ENCODE measurements around the gene GPHB5.
"Not testable (repeated sequence)": the region's sequence is repeated elsewhere in the genome, so short reads cannot be mapped to it uniquely, and the experiment has no call there.

The GPHB5 gene

DNA sequence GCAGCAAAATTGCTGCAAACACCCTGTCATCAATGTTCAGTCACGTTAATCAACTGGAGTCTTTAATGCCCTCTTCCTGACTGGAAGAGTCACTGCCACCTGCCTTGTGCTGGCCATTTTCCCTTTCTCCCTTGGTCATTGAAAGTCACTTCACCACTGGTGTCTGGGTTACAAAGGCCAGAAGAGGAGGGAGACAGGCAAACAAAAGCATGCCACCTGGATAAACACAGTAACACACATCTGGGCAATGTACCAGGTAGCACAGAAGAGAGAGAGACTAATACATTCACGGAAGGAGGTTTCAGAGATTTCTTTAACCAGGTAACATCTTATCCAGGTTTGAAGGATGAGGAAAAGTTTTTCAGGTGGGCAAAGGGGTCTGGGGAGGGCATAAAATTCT is 32.7 kb downstream of the GPHB5 start:
- Histone ChIP-seq H3K9me3 (ENCODE audit: low read length) (no peaks in the 10 kb centered on the region), H3K27me3 (ENCODE audit: insufficient read depth, low read length) (no peaks in the 10 kb centered on the region), H2AFZ (ENCODE audit: low read depth, low read length) (no peak overlapping the region), H3K36me3 (ENCODE audit: insufficient read depth, low read length) (no peaks in the 10 kb centered on the region), H3K4me1 (ENCODE audit: insufficient read depth, low read length) (peaks cover 7% of the 10 kb centered on the region), H3K4me3 (ENCODE audit: low read length) (no peak overlapping the region)

DNA sequence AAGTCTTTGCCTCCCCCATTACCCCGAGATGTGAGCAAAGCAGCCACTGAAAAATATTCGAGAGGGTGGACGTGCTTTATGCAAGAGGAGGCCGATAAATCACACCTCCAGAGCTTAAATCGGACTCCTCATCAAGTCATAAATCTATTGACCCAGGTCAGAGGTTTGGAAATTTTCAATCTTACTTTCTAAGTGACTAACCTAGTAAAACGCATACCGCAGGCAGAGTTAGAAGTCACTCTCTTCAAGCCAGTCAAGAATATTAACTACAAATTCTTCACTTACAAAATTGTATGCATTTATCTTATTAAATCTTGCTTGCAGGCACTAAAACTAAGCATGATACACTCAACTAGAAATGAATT is 34.9 kb downstream of the GPHB5 start:
- Histone ChIP-seq H3K4me1 (ENCODE audit: insufficient read depth, low read length) (no peaks in the 10 kb centered on the region), H2AFZ (ENCODE audit: low read depth, low read length) (no peak overlapping the region), H3K9me3 (ENCODE audit: low read length) (no peaks in the 10 kb centered on the region), H3K36me3 (ENCODE audit: insufficient read depth, low read length) (no peaks in the 10 kb centered on the region), H3K4me3 (ENCODE audit: low read length) (no peak overlapping the region), H3K27me3 (ENCODE audit: insufficient read depth, low read length) (no peaks in the 10 kb centered on the region)

DNA sequence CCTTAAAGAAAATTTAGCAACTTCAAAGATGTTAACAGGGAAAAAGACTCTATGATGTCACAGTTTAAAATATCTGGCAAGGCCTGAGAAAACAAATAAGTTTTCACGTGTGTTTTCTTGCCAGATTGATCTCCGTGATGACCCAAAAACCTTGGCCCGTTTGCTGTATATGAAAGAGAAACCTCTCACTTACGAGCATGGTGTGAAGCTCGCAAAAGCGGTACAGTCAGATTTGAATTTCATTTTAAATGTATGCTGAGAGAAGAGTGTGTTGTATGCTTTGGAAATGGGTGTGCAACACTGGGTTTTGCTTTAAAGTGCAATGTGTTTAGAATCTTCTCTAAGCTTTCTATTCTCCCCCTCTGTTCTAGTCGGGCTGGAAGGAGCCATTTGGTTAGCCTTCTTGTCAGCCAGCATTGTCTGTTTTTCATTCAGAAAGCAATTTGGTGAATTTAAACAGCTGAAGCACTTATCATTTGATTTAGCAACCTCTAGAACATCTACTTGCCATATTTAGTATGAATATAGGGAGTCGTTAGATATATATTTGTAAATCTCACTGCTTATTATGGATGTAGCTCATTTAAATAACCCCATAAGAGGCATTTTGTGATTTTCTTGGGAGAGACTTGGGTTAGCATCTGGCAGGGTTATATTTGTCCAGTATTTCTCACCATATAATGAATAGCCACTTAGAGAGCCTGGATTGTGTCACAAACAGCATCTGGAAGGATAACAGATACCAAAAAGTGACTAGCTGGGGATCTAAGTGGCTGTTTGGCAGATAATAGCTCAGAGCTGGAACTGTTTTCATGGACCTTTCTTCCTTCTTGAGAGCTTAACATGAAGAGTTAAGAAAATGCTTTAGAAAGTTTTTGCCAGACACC is 35.5 kb downstream of the GPHB5 start:
- H3K36me3 ChIP-seq (ENCODE audit: insufficient read depth, low read length) = no peaks in the 10 kb centered on the region
- H3K27me3 ChIP-seq (ENCODE audit: insufficient read depth, low read length) = no peaks in the 10 kb centered on the region
- H3K9me3 ChIP-seq (ENCODE audit: low read length) = no peaks in the 10 kb centered on the region
- no peaks in the 10 kb centered on the region for H3K4me1 ChIP-seq (ENCODE audit: insufficient read depth, low read length)
- H3K4me3 ChIP-seq (ENCODE audit: low read length) = no peak overlapping the region
- H2AFZ ChIP-seq (ENCODE audit: low read depth, low read length) = no peak overlapping the region

DNA sequence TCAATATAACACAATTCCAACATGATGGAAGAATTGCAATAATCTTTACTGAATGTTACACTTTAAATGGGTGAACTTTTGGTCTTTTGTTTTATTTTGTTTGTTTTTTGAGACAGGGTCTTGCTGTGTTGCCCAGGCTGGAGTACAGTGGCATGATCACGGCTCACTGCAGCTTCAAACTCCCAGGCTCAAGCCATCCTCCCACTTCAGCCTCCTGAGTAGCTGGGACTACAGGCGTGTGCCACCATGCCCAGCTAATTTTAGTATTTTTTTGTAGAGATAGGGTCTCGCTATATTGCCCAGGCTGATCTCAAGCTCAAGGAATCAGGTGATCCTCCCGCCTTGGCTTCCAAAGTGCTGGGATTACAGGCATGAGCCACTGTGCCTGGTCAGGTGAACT is 38.8 kb downstream of the GPHB5 start:
- H3K9me3 ChIP-seq (ENCODE audit: low read length); H2AFZ ChIP-seq (ENCODE audit: low read depth, low read length); H3K27me3 ChIP-seq (ENCODE audit: insufficient read depth, low read length); H3K36me3 ChIP-seq (ENCODE audit: insufficient read depth, low read length); H3K4me3 ChIP-seq (ENCODE audit: low read length); H3K4me1 ChIP-seq (ENCODE audit: insufficient read depth, low read length): not testable (repeated sequence)

DNA sequence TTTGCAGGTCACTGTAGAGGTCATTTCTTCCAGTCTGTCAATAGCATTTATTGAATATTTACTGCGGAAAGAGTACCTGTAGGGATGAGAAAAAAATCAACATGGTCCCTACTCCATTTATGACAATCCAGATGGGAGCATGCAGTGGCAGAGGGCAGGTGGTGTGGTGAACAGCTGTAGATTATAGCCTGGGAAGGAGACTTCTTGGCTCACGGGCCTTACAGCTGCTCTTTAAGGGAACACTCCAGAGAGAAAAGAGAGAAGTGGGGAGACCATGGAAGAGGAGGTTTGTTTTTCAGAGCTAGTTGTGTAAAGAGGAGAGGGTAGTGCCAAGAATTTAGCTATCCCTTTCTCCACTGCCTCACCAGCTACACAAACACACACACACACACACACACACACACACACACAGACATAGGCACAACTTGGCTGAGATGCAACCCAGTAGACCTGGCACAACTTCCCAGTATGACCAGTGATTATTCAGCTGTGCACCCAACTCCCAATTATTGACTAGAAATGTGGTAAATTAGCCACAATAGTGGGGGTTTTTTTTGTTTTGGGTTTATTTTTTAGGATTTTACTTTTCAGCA is 41.0 kb downstream of the GPHB5 start:
- Histone ChIP-seq H3K4me3 (ENCODE audit: low read length) (no peak overlapping the region), H2AFZ (ENCODE audit: low read depth, low read length) (no peak overlapping the region), H3K9me3 (ENCODE audit: low read length) (no peaks in the 10 kb centered on the region), H3K36me3 (ENCODE audit: insufficient read depth, low read length) (no peaks in the 10 kb centered on the region), H3K4me1 (ENCODE audit: insufficient read depth, low read length) (no peaks in the 10 kb centered on the region), H3K27me3 (ENCODE audit: insufficient read depth, low read length) (no peaks in the 10 kb centered on the region)

DNA sequence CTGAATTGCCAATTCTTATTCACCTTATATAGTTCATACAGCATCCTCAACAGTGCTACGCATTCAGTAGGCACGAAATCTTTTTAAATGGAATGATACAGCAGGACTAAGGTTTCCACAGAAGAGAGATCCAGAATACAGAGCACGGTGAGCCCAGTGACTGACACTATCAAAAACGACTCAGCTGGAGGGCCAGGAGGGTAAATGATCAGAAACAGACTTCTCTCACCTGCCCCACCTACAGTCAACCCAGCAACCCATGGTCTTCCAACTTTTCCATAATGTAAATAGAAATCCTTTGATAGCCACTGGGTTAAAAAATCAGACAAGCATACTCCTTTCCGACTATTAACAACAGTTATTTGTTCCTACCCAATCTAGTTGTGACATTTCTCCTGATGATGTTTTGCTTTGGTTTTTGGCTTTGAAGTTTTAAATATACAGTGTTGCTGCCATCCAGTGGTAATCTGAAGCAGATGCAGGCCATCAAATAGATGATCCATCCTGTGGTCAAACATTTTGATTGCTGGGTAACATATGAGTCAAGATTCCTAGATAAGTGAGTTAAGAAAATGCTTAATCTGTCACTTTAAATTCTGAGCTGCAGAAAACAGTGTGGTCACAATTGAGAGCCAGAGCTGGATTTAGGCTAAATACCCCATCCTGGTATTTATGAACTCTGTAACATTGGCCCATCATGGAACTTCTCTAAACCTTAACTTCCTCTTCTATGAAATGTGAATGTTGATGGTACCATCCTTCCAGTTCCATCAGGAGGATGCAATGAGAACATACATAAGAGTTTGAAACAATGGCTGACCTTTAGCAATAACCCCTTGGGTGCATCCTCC is 42.0 kb downstream of the GPHB5 start:
- no peaks in the 10 kb centered on the region for H3K27me3 ChIP-seq (ENCODE audit: insufficient read depth, low read length)
- H3K9me3 ChIP-seq (ENCODE audit: low read length) = no peaks in the 10 kb centered on the region
- no peaks in the 10 kb centered on the region for H3K36me3 ChIP-seq (ENCODE audit: insufficient read depth, low read length)
- H3K4me3 ChIP-seq (ENCODE audit: low read length) = no peak overlapping the region
- no peaks in the 10 kb centered on the region for H3K4me1 ChIP-seq (ENCODE audit: insufficient read depth, low read length)
- H2AFZ ChIP-seq (ENCODE audit: low read depth, low read length) = no peak overlapping the region

DNA sequence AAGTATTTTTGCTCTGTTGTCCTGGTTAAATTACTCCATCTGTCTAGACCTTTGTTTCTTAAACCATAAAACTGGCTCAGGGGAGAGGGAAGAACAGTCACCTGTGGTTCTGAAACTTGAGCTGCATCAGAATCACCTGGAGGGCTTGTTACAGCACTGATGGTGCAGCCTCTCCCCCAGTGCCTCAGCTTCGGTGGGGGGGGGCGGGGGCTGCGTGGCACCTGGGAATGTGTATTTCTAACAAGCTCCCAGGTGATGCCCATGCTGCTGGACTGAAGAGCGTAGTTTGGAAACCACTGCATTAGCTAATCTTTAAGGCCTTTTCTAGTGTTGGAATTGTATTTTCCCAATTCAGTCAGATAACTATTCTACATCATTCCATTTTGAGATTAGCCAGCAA is 42.7 kb downstream of the GPHB5 start:
- H3K4me1 ChIP-seq (ENCODE audit: insufficient read depth, low read length) = no peaks in the 10 kb centered on the region
- H3K4me3 ChIP-seq (ENCODE audit: low read length) = no peak overlapping the region
- H2AFZ ChIP-seq (ENCODE audit: low read depth, low read length) = no peak overlapping the region
- H3K36me3 ChIP-seq (ENCODE audit: insufficient read depth, low read length) = no peaks in the 10 kb centered on the region
- H3K27me3 ChIP-seq (ENCODE audit: insufficient read depth, low read length) = no peaks in the 10 kb centered on the region
- no peaks in the 10 kb centered on the region for H3K9me3 ChIP-seq (ENCODE audit: low read length)

DNA sequence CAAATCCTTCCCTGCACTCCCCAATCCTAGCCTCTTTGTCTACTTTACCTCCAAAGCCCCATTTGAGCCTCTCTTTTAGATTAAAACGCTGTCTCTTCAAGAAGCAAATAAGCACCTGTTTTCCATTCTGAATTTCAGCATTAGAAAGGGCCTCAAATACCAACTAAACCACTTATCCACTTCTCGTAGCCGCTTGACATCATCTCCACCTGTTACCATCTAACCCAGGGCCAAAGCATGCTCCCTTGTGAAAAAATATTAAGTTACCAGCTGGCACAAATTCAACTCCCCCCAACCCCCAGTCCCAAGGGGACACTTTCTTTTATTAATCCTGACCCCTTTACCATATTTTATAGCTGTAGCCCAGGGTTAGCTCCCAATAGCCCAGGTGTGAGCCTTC is 43.1 kb downstream of the GPHB5 start:
- no peaks in the 10 kb centered on the region for H3K4me1 ChIP-seq (ENCODE audit: insufficient read depth, low read length)
- no peaks in the 10 kb centered on the region for H3K27me3 ChIP-seq (ENCODE audit: insufficient read depth, low read length)
- H2AFZ ChIP-seq (ENCODE audit: low read depth, low read length) = no peak overlapping the region
- H3K36me3 ChIP-seq (ENCODE audit: insufficient read depth, low read length) = no peaks in the 10 kb centered on the region
- H3K4me3 ChIP-seq (ENCODE audit: low read length) = no peak overlapping the region
- H3K9me3 ChIP-seq (ENCODE audit: low read length) = no peaks in the 10 kb centered on the region

DNA sequence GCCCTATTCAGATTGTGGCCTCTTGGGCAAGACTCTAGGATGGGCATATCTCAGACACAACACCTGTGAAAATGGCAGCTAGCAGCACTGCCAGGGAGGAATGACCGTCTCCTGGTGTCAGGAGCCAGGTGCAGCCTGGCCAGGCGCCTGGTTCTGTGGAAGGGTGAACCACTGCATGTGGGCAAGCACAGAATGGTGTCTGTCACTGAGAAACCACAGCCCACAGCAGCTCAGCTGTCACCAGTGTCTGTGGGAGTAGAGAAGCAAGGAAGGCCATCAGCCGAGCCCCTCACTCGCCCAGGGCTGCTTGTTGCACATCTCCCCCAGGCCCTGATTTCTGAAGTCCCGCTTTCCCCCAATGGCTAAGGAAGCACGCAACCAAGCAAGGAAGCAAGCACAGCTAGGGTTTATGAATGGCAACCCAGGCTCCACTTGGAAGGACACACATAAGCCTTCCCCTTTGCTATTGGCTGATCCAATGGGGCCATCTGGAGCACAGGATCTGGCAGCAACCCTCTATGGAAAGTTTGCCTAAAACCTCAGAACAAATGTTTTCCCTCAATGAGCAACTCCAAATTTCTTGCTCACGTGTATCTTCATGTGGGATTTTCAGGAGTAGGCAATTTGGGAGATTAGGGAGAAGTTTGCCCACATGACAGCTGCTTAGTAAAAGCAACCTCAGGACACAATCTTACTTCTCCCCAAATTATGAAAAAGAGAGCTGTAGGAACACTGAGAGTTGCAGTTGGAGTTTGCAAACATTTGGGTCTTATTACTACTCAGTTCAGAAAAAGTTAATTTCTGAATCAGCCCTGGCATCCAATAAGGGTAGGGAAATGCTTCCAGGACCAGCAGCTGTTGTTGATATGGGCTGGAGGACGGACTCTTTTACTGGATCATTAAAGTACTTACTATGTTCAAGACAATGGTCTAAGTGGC is 44.7 kb downstream of the GPHB5 start:
- H3K9me3 ChIP-seq (ENCODE audit: low read length) = no peaks in the 10 kb centered on the region
- H3K36me3 ChIP-seq (ENCODE audit: insufficient read depth, low read length) = no peaks in the 10 kb centered on the region
- H2AFZ ChIP-seq (ENCODE audit: low read depth, low read length) = no peak overlapping the region
- no peaks in the 10 kb centered on the region for H3K27me3 ChIP-seq (ENCODE audit: insufficient read depth, low read length)
- no peak overlapping the region for H3K4me3 ChIP-seq (ENCODE audit: low read length)
- no peaks in the 10 kb centered on the region for H3K4me1 ChIP-seq (ENCODE audit: insufficient read depth, low read length)

DNA sequence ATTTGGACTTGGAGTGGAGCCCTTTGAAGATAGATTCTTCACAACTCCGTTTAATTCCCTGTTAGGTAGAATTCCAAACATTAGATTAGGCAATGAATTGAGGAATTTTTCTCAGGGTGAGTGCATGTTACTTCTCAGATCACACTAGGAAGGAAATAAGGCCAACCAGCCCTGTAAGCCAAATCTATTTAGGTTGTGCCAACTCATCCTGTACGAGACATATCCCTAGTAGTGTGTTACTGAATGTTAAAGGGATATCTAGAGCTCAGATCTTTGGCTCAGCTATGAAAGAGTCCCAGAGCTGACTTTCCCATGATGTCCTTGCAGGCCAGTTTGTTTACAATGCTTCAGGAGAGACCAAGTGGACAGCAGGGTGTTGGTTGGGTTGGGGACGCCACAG is 45.6 kb downstream of the GPHB5 start:
- Histone ChIP-seq H2AFZ (ENCODE audit: low read depth, low read length) (no peak overlapping the region), H3K27me3 (ENCODE audit: insufficient read depth, low read length) (no peaks in the 10 kb centered on the region), H3K4me3 (ENCODE audit: low read length) (no peak overlapping the region)

DNA sequence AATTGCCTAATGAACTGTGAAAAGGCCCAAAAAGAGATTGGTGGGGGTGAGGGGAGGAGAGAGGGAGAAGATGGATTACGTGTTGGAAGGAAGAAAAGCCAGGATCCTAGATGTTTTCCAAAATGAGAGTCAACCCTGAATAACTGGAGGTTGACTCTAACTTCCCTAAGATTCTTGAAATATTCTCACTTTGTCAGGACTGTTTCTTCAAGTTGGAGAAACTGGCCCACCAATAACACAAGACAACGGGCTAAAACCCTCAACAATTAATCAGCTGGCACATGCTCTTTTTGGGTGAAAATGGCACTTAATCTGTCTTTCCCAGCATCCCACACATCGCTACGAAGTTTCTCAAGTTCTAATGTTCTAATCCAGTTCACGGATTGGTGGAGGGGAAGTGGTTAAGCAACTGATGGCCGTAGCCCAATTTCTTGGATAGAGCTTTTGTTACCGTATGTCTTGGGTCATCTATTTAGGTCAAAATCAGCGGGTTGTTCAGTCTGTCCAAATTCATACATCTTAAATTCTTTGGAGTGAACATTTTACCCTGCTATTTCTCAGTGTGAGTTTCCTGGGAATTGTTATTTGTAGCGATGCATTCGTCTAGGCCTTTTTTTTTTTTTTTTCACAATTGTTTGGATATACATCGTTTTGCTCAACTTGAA is 49.0 kb downstream of the GPHB5 start:
- Histone ChIP-seq H3K27me3 (ENCODE audit: insufficient read depth, low read length) (no peaks in the 10 kb centered on the region), H3K4me3 (ENCODE audit: low read length) (no peak overlapping the region), H3K9me3 (ENCODE audit: low read length) (no peaks in the 10 kb centered on the region), H3K4me1 (ENCODE audit: insufficient read depth, low read length) (no peaks in the 10 kb centered on the region), H2AFZ (ENCODE audit: low read depth, low read length) (no peak overlapping the region), H3K36me3 (ENCODE audit: insufficient read depth, low read length) (no peaks in the 10 kb centered on the region)

More for the DNA sequence above, 45.6 kb downstream of the GPHB5 start:
- Histone ChIP-seq H3K9me3 (ENCODE audit: low read length) (no peaks in the 10 kb centered on the region), H3K36me3 (ENCODE audit: insufficient read depth, low read length) (no peaks in the 10 kb centered on the region), H3K4me1 (ENCODE audit: insufficient read depth, low read length) (no peaks in the 10 kb centered on the region)

DNA sequence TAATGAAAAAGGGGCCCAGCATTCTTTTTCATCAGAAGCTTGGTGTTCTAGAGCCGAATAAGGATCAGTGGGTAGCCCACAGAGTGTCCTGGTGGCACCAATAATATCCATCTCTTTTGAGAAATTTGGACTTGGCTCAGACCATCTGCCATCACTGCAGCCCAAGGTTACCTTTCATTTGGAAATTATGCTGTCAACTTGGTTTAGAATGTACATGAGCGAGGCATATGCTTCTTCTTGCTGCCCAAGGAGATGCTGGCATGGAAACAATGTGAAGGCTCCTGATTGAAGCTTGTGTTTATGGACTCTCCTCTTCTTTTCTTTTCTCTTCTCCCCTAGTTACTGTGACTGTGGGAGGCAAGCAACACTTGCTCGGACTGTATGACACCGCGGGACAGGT is 50.0 kb downstream of the GPHB5 start:
- no peaks in the 10 kb centered on the region for H3K4me1 ChIP-seq (ENCODE audit: insufficient read depth, low read length)
- H3K27me3 ChIP-seq (ENCODE audit: insufficient read depth, low read length) = no peaks in the 10 kb centered on the region
- H2AFZ ChIP-seq (ENCODE audit: low read depth, low read length) = no peak overlapping the region
- no peaks in the 10 kb centered on the region for H3K9me3 ChIP-seq (ENCODE audit: low read length)
- no peaks in the 10 kb centered on the region for H3K36me3 ChIP-seq (ENCODE audit: insufficient read depth, low read length)
- no peak overlapping the region for H3K4me3 ChIP-seq (ENCODE audit: low read length)

Data from neuron (in vitro differentiated cells).